NB4 (cell line): ENCODE measurements around the gene CKAP5.

Experiments used
- CTCF ChIP-seq: IDR thresholded peaks from one replicate; pipeline ENCODE4 v1.5.1; 2012; ENCODE audit warnings: low read depth, low read length
- MAX ChIP-seq: IDR thresholded peaks from 2 replicates; pipeline ENCODE4 v1.6.1; 2011; ENCODE audit warnings: low read depth, low read length
- MYC ChIP-seq: IDR thresholded peaks from 2 replicates; pipeline ENCODE4 v1.6.1; 2011; ENCODE audit warnings: low read depth, low read length
- POLR2A ChIP-seq: IDR thresholded peaks from 2 replicates; pipeline ENCODE4 v1.6.1; 2011; ENCODE audit warnings: mild to moderate bottlenecking; ENCODE audit not compliant: insufficient read length; ENCODE audit errors: extremely low read depth

- no peak for TF ChIP-seq CTCF
- no peak for TF ChIP-seq POLR2A
- no peak for TF ChIP-seq MAX
- TF ChIP-seq MYC, result no peak
Observed at GRCh38 chr11:46826310-46827044, 19.6 kb downstream of the CKAP5 start.
